ENCODE measurements around the gene CFAP210. TPM values are rescaled to one million over a fixed set of nuclear protein-coding genes. Genes with fewer than 3 reads are reported as not detected.

Gene CFAP210
- total and polyA plus RNA-seq, 4 donors = 0.02 to 0.42 (median 0.21) TPM

DNA sequence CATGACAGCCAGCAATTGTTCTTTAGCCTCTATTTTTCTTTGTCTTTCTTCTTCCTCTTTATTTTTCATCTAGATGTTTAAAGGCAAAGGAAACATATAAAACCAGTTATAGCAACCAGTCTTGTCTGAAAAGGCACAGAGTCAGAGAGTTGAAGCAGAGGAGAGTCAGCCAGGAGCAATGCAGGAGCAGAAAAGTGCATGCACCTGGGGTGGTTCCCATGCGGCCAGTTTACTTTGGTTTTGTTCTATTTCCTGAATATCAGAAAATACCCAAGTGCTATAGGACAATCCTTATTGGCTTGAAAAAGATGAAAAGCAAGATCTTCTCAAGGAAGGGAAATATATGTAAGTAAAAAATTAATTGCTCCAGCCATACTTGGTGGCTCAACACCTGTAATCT lies 44.9 kb downstream of the CFAP210 start:
- 67% methylated on average over 1 of the region's 1 CpG for WGBS
- H3K4me3 ChIP-seq (ENCODE audit: low read depth in 1 of 3, low read length in 3 of 3) = no peak overlapping the region
- no peak overlapping the region for H3K27ac ChIP-seq (ENCODE audit: low read depth in 1 of 2, low read length in 2 of 2)
- no peaks in the 10 kb centered on the region for H3K36me3 ChIP-seq (ENCODE audit: control insufficient read depth in 4 of 4, insufficient read depth in 3 of 4, low read depth in 1 of 4, low read length in 3 of 4)
- no peak for DNase-seq (ENCODE audit: low spot score)
- no peaks in the 10 kb centered on the region for H3K9me3 ChIP-seq (ENCODE audit: control insufficient read depth in 4 of 4, low read length in 3 of 4)
- no peaks in the 10 kb centered on the region for H3K27me3 ChIP-seq (ENCODE audit: control insufficient read depth in 4 of 4, insufficient read depth in 4 of 4, low read length in 3 of 4)
- no peak overlapping the region for H3K9ac ChIP-seq (ENCODE audit: low read depth in 1 of 2, low read length in 2 of 2)
- no peak for TF ChIP-seq FOXA1 (IDR thresholded peaks at IDR 0.05)
- TF ChIP-seq YY1 (IDR thresholded peaks at IDR 0.05) = no peak
- TF ChIP-seq RAD21 (IDR thresholded peaks at IDR 0.05) = no peak
- TF ChIP-seq TAF1 (conservative IDR thresholded peaks at IDR 0.05) = no peak
- H3K4me1 ChIP-seq (ENCODE audit: control insufficient read depth in 4 of 4, insufficient read depth in 4 of 4, low read length in 3 of 4) = no peaks in the 10 kb centered on the region

DNA sequence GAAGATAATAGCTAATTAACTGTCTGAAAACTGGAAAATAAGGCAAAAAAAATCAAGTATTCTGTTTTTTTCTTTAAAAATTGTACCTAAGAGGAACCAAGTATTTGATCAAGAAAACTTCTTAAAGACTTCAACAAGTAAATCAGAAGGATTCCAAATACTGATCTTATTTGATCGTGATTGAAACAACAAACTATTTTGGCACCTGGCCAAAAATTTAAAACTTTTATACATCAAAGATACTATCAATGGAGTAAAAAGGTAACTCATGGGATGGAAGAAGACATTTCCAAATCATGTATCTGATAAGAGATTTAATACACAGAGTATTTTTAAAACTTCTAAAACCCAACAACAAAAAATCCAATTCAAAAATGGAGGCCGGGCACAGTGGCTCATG lies 46.7 kb downstream of the CFAP210 start:
- 94% methylated on average over 2 of the region's 2 CpGs for WGBS
- TF ChIP-seq NR2F2 (IDR thresholded peaks at IDR 0.05) = no peak
- TF ChIP-seq, protein P1, sequence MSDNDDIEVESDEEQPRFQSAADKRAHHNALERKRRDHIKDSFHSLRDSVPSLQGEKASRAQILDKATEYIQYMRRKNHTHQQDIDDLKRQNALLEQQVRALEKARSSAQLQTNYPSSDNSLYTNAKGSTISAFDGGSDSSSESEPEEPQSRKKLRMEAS (IDR thresholded peaks at IDR 0.05) = no peak
- Histone ChIP-seq H3K27ac (ENCODE audit: low read depth in 1 of 2, low read length in 2 of 2) (no peak overlapping the region), H3K27me3 (ENCODE audit: control insufficient read depth in 4 of 4, insufficient read depth in 4 of 4, low read length in 3 of 4) (no peaks in the 10 kb centered on the region), H3K9me3 (ENCODE audit: control insufficient read depth in 4 of 4, low read length in 3 of 4) (no peaks in the 10 kb centered on the region), H3K9ac (ENCODE audit: low read depth in 1 of 2, low read length in 2 of 2) (no peak overlapping the region), H3K4me1 (ENCODE audit: control insufficient read depth in 4 of 4, insufficient read depth in 4 of 4, low read length in 3 of 4) (no peaks in the 10 kb centered on the region), H3K4me3 (ENCODE audit: low read depth in 1 of 3, low read length in 3 of 3) (no peak overlapping the region), H3K36me3 (ENCODE audit: control insufficient read depth in 4 of 4, insufficient read depth in 3 of 4, low read depth in 1 of 4, low read length in 3 of 4) (no peaks in the 10 kb centered on the region)
- no peak for DNase-seq (ENCODE audit: low spot score)

DNA sequence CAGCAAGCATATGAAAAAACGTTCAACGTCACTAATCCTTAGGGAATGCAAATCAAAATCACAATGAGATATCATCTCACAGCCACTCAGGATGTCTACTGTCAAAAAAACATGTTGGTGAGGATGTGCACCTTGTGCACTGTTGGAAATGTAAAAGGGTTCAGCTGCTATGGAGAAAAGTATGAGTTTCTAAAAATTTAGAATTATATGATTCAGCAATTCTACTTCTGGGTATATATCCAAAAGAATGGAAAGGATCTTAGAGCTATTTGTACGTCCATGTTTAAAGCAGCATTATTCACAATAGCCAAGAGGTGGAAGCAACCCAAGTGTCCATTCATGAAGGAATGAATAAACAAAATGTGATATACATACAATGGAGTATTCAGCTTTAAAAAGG lies 50.0 kb downstream of the CFAP210 start:
- Histone ChIP-seq H3K36me3 (ENCODE audit: control insufficient read depth in 4 of 4, insufficient read depth in 3 of 4, low read depth in 1 of 4, low read length in 3 of 4) (peaks cover 0 to 4% (median 0%) of the 10 kb centered on the region in 4 donors), H3K9ac (ENCODE audit: low read depth in 1 of 2, low read length in 2 of 2) (no peak overlapping the region), H3K27ac (ENCODE audit: low read depth in 1 of 2, low read length in 2 of 2) (no peak overlapping the region), H3K4me3 (ENCODE audit: low read depth in 1 of 3, low read length in 3 of 3) (no peak overlapping the region), H3K27me3 (ENCODE audit: control insufficient read depth in 4 of 4, insufficient read depth in 4 of 4, low read length in 3 of 4) (no peaks in the 10 kb centered on the region), H3K4me1 (ENCODE audit: control insufficient read depth in 4 of 4, insufficient read depth in 4 of 4, low read length in 3 of 4) (no peaks in the 10 kb centered on the region), H3K9me3 (ENCODE audit: control insufficient read depth in 4 of 4, low read length in 3 of 4) (no peaks in the 10 kb centered on the region)
- 67% methylated on average over 3 of the region's 3 CpGs for WGBS
- no peak for TF ChIP-seq HNF4A (conservative IDR thresholded peaks at IDR 0.05)
- TF ChIP-seq, protein P2, sequence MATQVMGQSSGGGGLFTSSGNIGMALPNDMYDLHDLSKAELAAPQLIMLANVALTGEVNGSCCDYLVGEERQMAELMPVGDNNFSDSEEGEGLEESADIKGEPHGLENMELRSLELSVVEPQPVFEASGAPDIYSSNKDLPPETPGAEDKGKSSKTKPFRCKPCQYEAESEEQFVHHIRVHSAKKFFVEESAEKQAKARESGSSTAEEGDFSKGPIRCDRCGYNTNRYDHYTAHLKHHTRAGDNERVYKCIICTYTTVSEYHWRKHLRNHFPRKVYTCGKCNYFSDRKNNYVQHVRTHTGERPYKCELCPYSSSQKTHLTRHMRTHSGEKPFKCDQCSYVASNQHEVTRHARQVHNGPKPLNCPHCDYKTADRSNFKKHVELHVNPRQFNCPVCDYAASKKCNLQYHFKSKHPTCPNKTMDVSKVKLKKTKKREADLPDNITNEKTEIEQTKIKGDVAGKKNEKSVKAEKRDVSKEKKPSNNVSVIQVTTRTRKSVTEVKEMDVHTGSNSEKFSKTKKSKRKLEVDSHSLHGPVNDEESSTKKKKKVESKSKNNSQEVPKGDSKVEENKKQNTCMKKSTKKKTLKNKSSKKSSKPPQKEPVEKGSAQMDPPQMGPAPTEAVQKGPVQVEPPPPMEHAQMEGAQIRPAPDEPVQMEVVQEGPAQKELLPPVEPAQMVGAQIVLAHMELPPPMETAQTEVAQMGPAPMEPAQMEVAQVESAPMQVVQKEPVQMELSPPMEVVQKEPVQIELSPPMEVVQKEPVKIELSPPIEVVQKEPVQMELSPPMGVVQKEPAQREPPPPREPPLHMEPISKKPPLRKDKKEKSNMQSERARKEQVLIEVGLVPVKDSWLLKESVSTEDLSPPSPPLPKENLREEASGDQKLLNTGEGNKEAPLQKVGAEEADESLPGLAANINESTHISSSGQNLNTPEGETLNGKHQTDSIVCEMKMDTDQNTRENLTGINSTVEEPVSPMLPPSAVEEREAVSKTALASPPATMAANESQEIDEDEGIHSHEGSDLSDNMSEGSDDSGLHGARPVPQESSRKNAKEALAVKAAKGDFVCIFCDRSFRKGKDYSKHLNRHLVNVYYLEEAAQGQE (IDR thresholded peaks at IDR 0.05) = no peak
- no peak for TF ChIP-seq JUND (IDR thresholded peaks at IDR 0.05)
- no peak for TF ChIP-seq RXRA (IDR thresholded peaks at IDR 0.05)
- no peak for TF ChIP-seq YY1 (IDR thresholded peaks at IDR 0.05)
- no peak for TF ChIP-seq FOXA2 (IDR thresholded peaks at IDR 0.05)
- TF ChIP-seq, protein P3, sequence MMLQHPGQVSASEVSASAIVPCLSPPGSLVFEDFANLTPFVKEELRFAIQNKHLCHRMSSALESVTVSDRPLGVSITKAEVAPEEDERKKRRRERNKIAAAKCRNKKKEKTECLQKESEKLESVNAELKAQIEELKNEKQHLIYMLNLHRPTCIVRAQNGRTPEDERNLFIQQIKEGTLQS (IDR thresholded peaks at IDR 0.05) = no peak
- no peak for TF ChIP-seq GABPA (IDR thresholded peaks at IDR 0.05 in 1 of 2, conservative IDR thresholded peaks at IDR 0.05 in 1 of 2)
- no peak for TF ChIP-seq FOXA1 (IDR thresholded peaks at IDR 0.05)
- TF ChIP-seq, protein P1 (IDR thresholded peaks at IDR 0.05) = no peak
- no peak for TF ChIP-seq TAF1 (conservative IDR thresholded peaks at IDR 0.05)
- no peak for TF ChIP-seq RAD21 (IDR thresholded peaks at IDR 0.05)
- TF ChIP-seq NR2F2 (IDR thresholded peaks at IDR 0.05) = no peak
- TF ChIP-seq SP1 (IDR thresholded peaks at IDR 0.05) = no peak
- TF ChIP-seq EGR1 (IDR thresholded peaks at IDR 0.05; ENCODE audit: low read depth in 2 of 2) = no peak
- TF ChIP-seq, protein P4, sequence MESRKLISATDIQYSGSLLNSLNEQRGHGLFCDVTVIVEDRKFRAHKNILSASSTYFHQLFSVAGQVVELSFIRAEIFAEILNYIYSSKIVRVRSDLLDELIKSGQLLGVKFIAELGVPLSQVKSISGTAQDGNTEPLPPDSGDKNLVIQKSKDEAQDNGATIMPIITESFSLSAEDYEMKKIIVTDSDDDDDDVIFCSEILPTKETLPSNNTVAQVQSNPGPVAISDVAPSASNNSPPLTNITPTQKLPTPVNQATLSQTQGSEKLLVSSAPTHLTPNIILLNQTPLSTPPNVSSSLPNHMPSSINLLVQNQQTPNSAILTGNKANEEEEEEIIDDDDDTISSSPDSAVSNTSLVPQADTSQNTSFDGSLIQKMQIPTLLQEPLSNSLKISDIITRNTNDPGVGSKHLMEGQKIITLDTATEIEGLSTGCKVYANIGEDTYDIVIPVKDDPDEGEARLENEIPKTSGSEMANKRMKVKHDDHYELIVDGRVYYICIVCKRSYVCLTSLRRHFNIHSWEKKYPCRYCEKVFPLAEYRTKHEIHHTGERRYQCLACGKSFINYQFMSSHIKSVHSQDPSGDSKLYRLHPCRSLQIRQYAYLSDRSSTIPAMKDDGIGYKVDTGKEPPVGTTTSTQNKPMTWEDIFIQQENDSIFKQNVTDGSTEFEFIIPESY (IDR thresholded peaks at IDR 0.05) = no peak
- TF ChIP-seq, protein P5, sequence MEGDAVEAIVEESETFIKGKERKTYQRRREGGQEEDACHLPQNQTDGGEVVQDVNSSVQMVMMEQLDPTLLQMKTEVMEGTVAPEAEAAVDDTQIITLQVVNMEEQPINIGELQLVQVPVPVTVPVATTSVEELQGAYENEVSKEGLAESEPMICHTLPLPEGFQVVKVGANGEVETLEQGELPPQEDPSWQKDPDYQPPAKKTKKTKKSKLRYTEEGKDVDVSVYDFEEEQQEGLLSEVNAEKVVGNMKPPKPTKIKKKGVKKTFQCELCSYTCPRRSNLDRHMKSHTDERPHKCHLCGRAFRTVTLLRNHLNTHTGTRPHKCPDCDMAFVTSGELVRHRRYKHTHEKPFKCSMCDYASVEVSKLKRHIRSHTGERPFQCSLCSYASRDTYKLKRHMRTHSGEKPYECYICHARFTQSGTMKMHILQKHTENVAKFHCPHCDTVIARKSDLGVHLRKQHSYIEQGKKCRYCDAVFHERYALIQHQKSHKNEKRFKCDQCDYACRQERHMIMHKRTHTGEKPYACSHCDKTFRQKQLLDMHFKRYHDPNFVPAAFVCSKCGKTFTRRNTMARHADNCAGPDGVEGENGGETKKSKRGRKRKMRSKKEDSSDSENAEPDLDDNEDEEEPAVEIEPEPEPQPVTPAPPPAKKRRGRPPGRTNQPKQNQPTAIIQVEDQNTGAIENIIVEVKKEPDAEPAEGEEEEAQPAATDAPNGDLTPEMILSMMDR (IDR thresholded peaks at IDR 0.05; ENCODE audit: low read depth, low read length, missing input control) = no peak
- TF ChIP-seq HNF4G (IDR thresholded peaks at IDR 0.05) = no peak
- DNase-seq (ENCODE audit: low spot score) = no peak
